T1000 (cell line): ENCODE data around the gene RBBP9.
A peak's percentile ranks its signal among the peaks of the same experiment; 100 is the strongest.
"Not testable (repeated sequence)": the region's sequence is repeated elsewhere in the genome, so short reads cannot be mapped to it uniquely, and the experiment has no call there.

Experiments used
- DNase-seq: peaks from one replicate; lab custom pipeline; 2025; ENCODE audit warnings: mixed read lengths; lab: John Stamatoyannopoulos, UW

Gene RBBP9

GRCh38 chr20:18496740-18497592 lies at the start of gene RBBP9:
Gene RBBP9 (minus strand): TSS chr20:18497225. CDS start chr20:18497167, 58 bp downstream.
- DNase-seq = peak; percentile 66

GRCh38 chr20:18545566-18545965 lies 48.5 kb upstream of the RBBP9 start:
- no peak for DNase-seq

- no peak for DNase-seq
Measured at GRCh38 chr20:18543932-18544331, 46.9 kb upstream of the RBBP9 start.

GRCh38 chr20:18543216-18543615 lies 46.2 kb upstream of the RBBP9 start:
- DNase-seq = no peak

- no peak for DNase-seq
Measured at GRCh38 chr20:18541741-18542140, 44.7 kb upstream of the RBBP9 start.

GRCh38 chr20:18537651-18538050 lies 40.6 kb upstream of the RBBP9 start:
- no peak for DNase-seq

GRCh38 chr20:18533978-18534644 lies 37.1 kb upstream of the RBBP9 start:
- DNase-seq = no peak

- DNase-seq = no peak
Measured at GRCh38 chr20:18533491-18533890, 36.5 kb upstream of the RBBP9 start.

GRCh38 chr20:18532626-18533025 lies 35.6 kb upstream of the RBBP9 start:
- DNase-seq = no peak

- no peak for DNase-seq
Measured at GRCh38 chr20:18529041-18529440, 32.0 kb upstream of the RBBP9 start.

- DNase-seq = no peak
Measured at GRCh38 chr20:18527836-18528235, 30.8 kb upstream of the RBBP9 start.

- DNase-seq = no peak
Measured at GRCh38 chr20:18527339-18527738, 30.3 kb upstream of the RBBP9 start.

GRCh38 chr20:18526761-18527160 lies 29.7 kb upstream of the RBBP9 start:
- not testable (repeated sequence) for DNase-seq

GRCh38 chr20:18524646-18525045 lies 27.6 kb upstream of the RBBP9 start:
- DNase-seq = peak; percentile 25

GRCh38 chr20:18523066-18523465 lies 26.0 kb upstream of the RBBP9 start:
- no peak for DNase-seq

- DNase-seq = not testable (repeated sequence)
Measured at GRCh38 chr20:18522066-18522465, 25.0 kb upstream of the RBBP9 start.

- DNase-seq = no peak
Measured at GRCh38 chr20:18515973-18516372, 18.9 kb upstream of the RBBP9 start.

GRCh38 chr20:18514127-18514526 lies 17.1 kb upstream of the RBBP9 start:
- DNase-seq = no peak

- no peak for DNase-seq
Measured at GRCh38 chr20:18513208-18513607, 16.2 kb upstream of the RBBP9 start.

- no peak for DNase-seq
Measured at GRCh38 chr20:18511571-18511970, 14.5 kb upstream of the RBBP9 start.

GRCh38 chr20:18507218-18508191 lies 10.5 kb upstream of the RBBP9 start, which contains the start of gene SEC23B:
Gene SEC23B (plus strand): TSS chr20:18507940. CDS start chr20:18510836, 2,896 bp downstream.
- DNase-seq = peak; percentile 85

GRCh38 chr20:18506744-18507143 lies 9.7 kb upstream of the RBBP9 start:
- no peak for DNase-seq
